Measurements from ENCODE around the gene ANGPTL2. TPM values are rescaled to one million over a fixed set of nuclear protein-coding genes. Genes with fewer than 3 reads are reported as not detected.

ANGPTL2 gene
- total RNA-seq, 2 experiments from 2014 or later: not detected

- Mint-ChIP-seq H3K9me3 (ENCODE audit: low read depth) (no peaks in the 10 kb centered on the region), H3K4me3 (no peak overlapping the region), H3K27me3 (peaks cover 37% of the 10 kb centered on the region), H3K36me3 (no peaks in the 10 kb centered on the region), H3K4me1 (peaks cover 2% of the 10 kb centered on the region), H3K27ac (no peak overlapping the region)
- CTCF ChIA-PET: interaction anchor here (1.4 kb wide), 1 partner anchor 70 kb away, joined by 4 read pairs; no protein-coding TSS in a partner anchor
- DNase-seq (no peak), ATAC-seq (no peak)
Measured at GRCh38 chr9:127128341-127129072, 6.1 kb upstream of the ANGPTL2 start.

GRCh38 chr9:127126971-127127370 lies 4.5 kb upstream of the ANGPTL2 start:
- Mint-ChIP-seq H3K4me3 (no peak overlapping the region), H3K27ac (no peak overlapping the region), H3K36me3 (no peaks in the 10 kb centered on the region), H3K27me3 (peaks cover 49% of the 10 kb centered on the region), H3K9me3 (ENCODE audit: low read depth) (no peaks in the 10 kb centered on the region), H3K4me1 (peaks cover 2% of the 10 kb centered on the region)
- ATAC-seq (no peak), DNase-seq (no peak)
- CTCF ChIA-PET: no interaction called here

- H3K27me3 Mint-ChIP-seq: peaks cover 69% of the 10 kb centered on the region
- ATAC-seq: no peak
- H3K4me3 Mint-ChIP-seq: no peak overlapping the region
- peaks cover 2% of the 10 kb centered on the region for H3K4me1 Mint-ChIP-seq
- no peaks in the 10 kb centered on the region for H3K36me3 Mint-ChIP-seq
- CTCF ChIA-PET: no interaction called here
- H3K27ac Mint-ChIP-seq: no peak overlapping the region
- H3K9me3 Mint-ChIP-seq (ENCODE audit: low read depth): no peaks in the 10 kb centered on the region
- DNase-seq: no peak
Measured at GRCh38 chr9:127124792-127125191, 2.4 kb upstream of the ANGPTL2 start.

- Mint-ChIP-seq H3K36me3 (no peaks in the 10 kb centered on the region), H3K4me1 (peaks cover 2% of the 10 kb centered on the region), H3K9me3 (ENCODE audit: low read depth) (no peaks in the 10 kb centered on the region), H3K4me3 (no peak overlapping the region), H3K27ac (no peak overlapping the region), H3K27me3 (peaks cover 69% of the 10 kb centered on the region)
- CTCF ChIA-PET: no interaction called here
- DNase-seq (no peak), ATAC-seq (no peak)
Measured at GRCh38 chr9:127124111-127124531, 1.7 kb upstream of the ANGPTL2 start.

- H3K36me3 Mint-ChIP-seq: no peaks in the 10 kb centered on the region
- no peak overlapping the region for H3K27ac Mint-ChIP-seq
- H3K27me3 Mint-ChIP-seq: peaks cover 69% of the 10 kb centered on the region
- CTCF ChIA-PET: interaction anchor here (1.4 kb wide), 1 partner anchor 50 kb away, joined by 3 read pairs; no protein-coding TSS in a partner anchor
- ATAC-seq (no peak), DNase-seq (no peak)
- H3K9me3 Mint-ChIP-seq (ENCODE audit: low read depth): no peaks in the 10 kb centered on the region
- H3K4me3 Mint-ChIP-seq: no peak overlapping the region
- peaks cover 6% of the 10 kb centered on the region for H3K4me1 Mint-ChIP-seq
Measured at GRCh38 chr9:127123064-127123890, 842 bp upstream of the ANGPTL2 start.

- ATAC-seq (no peak), DNase-seq (no peak)
- Mint-ChIP-seq H3K36me3 (no peaks in the 10 kb centered on the region), H3K27me3 (peaks cover 62% of the 10 kb centered on the region), H3K4me1 (peaks cover 12% of the 10 kb centered on the region), H3K27ac (no peak overlapping the region), H3K4me3 (no peak overlapping the region), H3K9me3 (ENCODE audit: low read depth) (no peaks in the 10 kb centered on the region)
- CTCF ChIA-PET: interaction anchor here (1.1 kb wide), 1 partner anchor 42 kb away, joined by 4 read pairs; no protein-coding TSS in a partner anchor
Measured at GRCh38 chr9:127121628-127122175, 733 bp downstream of the ANGPTL2 start.

GRCh38 chr9:127119320-127119709 lies 3.1 kb downstream of the ANGPTL2 start:
- Mint-ChIP-seq H3K4me1 (peaks cover 25% of the 10 kb centered on the region), H3K9me3 (ENCODE audit: low read depth) (no peaks in the 10 kb centered on the region), H3K27me3 (peaks cover 40% of the 10 kb centered on the region), H3K27ac (no peak overlapping the region), H3K36me3 (no peaks in the 10 kb centered on the region), H3K4me3 (no peak overlapping the region)
- DNase-seq (no peak), ATAC-seq (no peak)
- CTCF ChIA-PET: interaction anchor here (1.3 to 1.5 kb wide), 2 partner anchors 13 to 80 kb away, joined by 3 to 6 read pairs; no protein-coding TSS in a partner anchor

GRCh38 chr9:127118597-127119319 lies 3.7 kb downstream of the ANGPTL2 start:
- H3K27me3 Mint-ChIP-seq: peaks cover 35% of the 10 kb centered on the region
- ATAC-seq: no peak
- CTCF ChIA-PET: interaction anchor here (1.5 kb wide), 1 partner anchor 80 kb away, joined by 6 read pairs; no protein-coding TSS in a partner anchor

GRCh38 chr9:127117801-127118200 lies 4.6 kb downstream of the ANGPTL2 start:
- Mint-ChIP-seq H3K4me3 (no peak overlapping the region), H3K36me3 (no peaks in the 10 kb centered on the region), H3K9me3 (ENCODE audit: low read depth) (no peaks in the 10 kb centered on the region), H3K4me1 (peaks cover 25% of the 10 kb centered on the region), H3K27me3 (peaks cover 26% of the 10 kb centered on the region), H3K27ac (no peak overlapping the region)
- ATAC-seq (no peak), DNase-seq (no peak)
- CTCF ChIA-PET: no interaction called here

More at GRCh38 chr9:127118597-127119319, 3.7 kb downstream of the ANGPTL2 start:
- DNase-seq: no peak
- H3K4me3 Mint-ChIP-seq: no peak overlapping the region
- no peak overlapping the region for H3K27ac Mint-ChIP-seq
- H3K9me3 Mint-ChIP-seq (ENCODE audit: low read depth): no peaks in the 10 kb centered on the region
- peaks cover 25% of the 10 kb centered on the region for H3K4me1 Mint-ChIP-seq
- no peaks in the 10 kb centered on the region for H3K36me3 Mint-ChIP-seq

- ATAC-seq: peak; percentile 39
- CTCF ChIA-PET: interaction anchor here (0.7 to 1.3 kb wide), 4 partner anchors 10 to 131 kb away, joined by 3 to 4 read pairs (median 4); no protein-coding TSS in a partner anchor
- no peak for DNase-seq
- no peaks in the 10 kb centered on the region for H3K36me3 Mint-ChIP-seq
- H3K9me3 Mint-ChIP-seq (ENCODE audit: low read depth): no peaks in the 10 kb centered on the region
- H3K4me1 Mint-ChIP-seq: peaks cover 25% of the 10 kb centered on the region
- peaks cover 20% of the 10 kb centered on the region for H3K27me3 Mint-ChIP-seq
- H3K4me3 Mint-ChIP-seq: no peak overlapping the region
- peak overlapping the region; percentile 49 for H3K27ac Mint-ChIP-seq
Measured at GRCh38 chr9:127116957-127117356, 5.5 kb downstream of the ANGPTL2 start.

- CTCF ChIA-PET: interaction anchor here (0.7 to 1.3 kb wide), 5 partner anchors 10 to 174 kb away, joined by 3 to 4 read pairs (median 4); no protein-coding TSS in a partner anchor
- Mint-ChIP-seq H3K27me3 (peaks cover 13% of the 10 kb centered on the region), H3K9me3 (ENCODE audit: low read depth) (no peaks in the 10 kb centered on the region), H3K27ac (peak overlapping the region; percentile 58), H3K4me3 (no peak overlapping the region), H3K36me3 (no peaks in the 10 kb centered on the region), H3K4me1 (peaks cover 25% of the 10 kb centered on the region)
- DNase-seq: peak; percentile 65
- peak; percentile 39 for ATAC-seq
Measured at GRCh38 chr9:127116088-127116726, 6.2 kb downstream of the ANGPTL2 start.

GRCh38 chr9:127114606-127115005 lies 7.8 kb downstream of the ANGPTL2 start:
- Mint-ChIP-seq H3K27ac (no peak overlapping the region), H3K27me3 (no peaks in the 10 kb centered on the region), H3K4me1 (peaks cover 25% of the 10 kb centered on the region), H3K4me3 (no peak overlapping the region), H3K9me3 (ENCODE audit: low read depth) (no peaks in the 10 kb centered on the region), H3K36me3 (no peaks in the 10 kb centered on the region)
- no peak for DNase-seq
- no peak for ATAC-seq
- CTCF ChIA-PET: no interaction called here
